Panc1 (cell line): Measurements from ENCODE around the gene RBM10. TPM values are rescaled to one million over a fixed set of nuclear protein-coding genes. Genes with fewer than 3 reads are reported as not detected.

ENCODE experiments used
- ATAC-seq: fragments of 200-7000 bp; cut with Tn5 transposase; 2 replicates; pipeline ENCODE4 v1.9.1; 2020; ENCODE audit warnings: mild to moderate bottlenecking, moderate library complexity
- BruUV-seq: library from RNA; stranded (reverse); fragments of 400-500 nt; replicated peaks from 2 replicates; lab custom pipeline; 2021; lab: Mats Ljungman, UMichigan
- CTCF ChIA-PET: fragments of 300-600 bp; sonication (Branson Sonifier 250); formaldehyde crosslinking; loops from one replicate; lab custom pipeline; 2022; ENCODE audit warnings: antibody characterized with exemption; lab: Charles Lee
- POLR2A ChIA-PET: fragments of 300-600 bp; sonication (Branson Sonifier 250); formaldehyde crosslinking; loops from one replicate; lab custom pipeline; 2022; ENCODE audit warnings: antibody characterized with exemption; lab: Charles Lee
- DNase-seq: peaks from one replicate; pipeline ENCODE4 v3.0.0-alpha.2; 2010; ENCODE audit warnings: low read depth, low spot score
- H3K27ac ChIP-seq: 2 replicates; pipeline ENCODE4 v1.5.1; 2011; ENCODE audit warnings: mild to moderate bottlenecking, low read length, inconsistent platforms
- H3K27me3 ChIP-seq: fragments of 200-500 bp; sonication (Bioruptor generic); 2 replicates; pipeline ENCODE4 v1.6.0; 2014; ENCODE audit warnings: low read length, inconsistent platforms; ENCODE audit not compliant: control insufficient read depth, insufficient read depth
- H3K36me3 ChIP-seq: fragments of 200-500 bp; sonication (Bioruptor generic); 2 replicates; pipeline ENCODE4 v1.5.1; 2014; ENCODE audit warnings: inconsistent platforms, mild to moderate bottlenecking, low read length, moderate library complexity; ENCODE audit not compliant: control insufficient read depth, insufficient read depth
- H3K4me1 ChIP-seq: 2 replicates; pipeline ENCODE4 v1.5.1; 2011; ENCODE audit warnings: inconsistent platforms, mild to moderate bottlenecking, low read length, moderate library complexity; ENCODE audit not compliant: control insufficient read depth, insufficient read depth
- H3K4me3 ChIP-seq, 2 experiments: 2 replicates each; pipeline ENCODE4 v1.5.1; 2011 to 2012; ENCODE audit warnings: low read depth in 2 of 2, low read length in 2 of 2, mild to moderate bottlenecking in 2 of 2, inconsistent platforms in 1 of 2, moderate library complexity in 1 of 2
- H3K9me3 ChIP-seq: fragments of 200-500 bp; sonication (Bioruptor generic); 2 replicates; pipeline ENCODE4 v1.5.1; 2014; ENCODE audit warnings: low read depth, mild to moderate bottlenecking, inconsistent platforms, low read length, moderate library complexity; ENCODE audit not compliant: control insufficient read depth, insufficient read depth
- CTCF ChIP-seq: fragments of 450-650 bp; IDR thresholded peaks from 2 replicates; pipeline ENCODE4 v1.5.1; 2017; ENCODE audit warnings: mild to moderate bottlenecking
- POLR2AphosphoS5 ChIP-seq: IDR thresholded peaks from 2 replicates; pipeline ENCODE4 v1.6.1; 2012; ENCODE audit warnings: mild to moderate bottlenecking, low read depth, low read length, moderate library complexity
- REST ChIP-seq, 2 experiments: IDR thresholded peaks; 2 replicates each; pipeline ENCODE4 v1.6.1; 2011 to 2012; ENCODE audit warnings: low read depth in 2 of 2, control low read depth in 1 of 2, low read length in 1 of 2, mild to moderate bottlenecking in 1 of 2, moderate library complexity in 1 of 2; ENCODE audit not compliant: insufficient read depth in 1 of 2
- SIN3A ChIP-seq: IDR thresholded peaks from 2 replicates; pipeline ENCODE4 v1.6.1; 2012; ENCODE audit warnings: low read depth, mild to moderate bottlenecking, low read length, moderate library complexity, borderline replicate concordance; ENCODE audit not compliant: insufficient read depth
- TCF7L2 ChIP-seq: IDR thresholded peaks from 2 replicates; pipeline ENCODE4 v1.6.1; 2011; ENCODE audit warnings: mild to moderate bottlenecking, low read depth, low read length, inconsistent platforms
- in situ Hi-C: cut with HindIII; loops from 2 replicates; pipeline ENCODE4 v1.10.0; 2016; ENCODE audit warnings: low sequenced_read_pairs, low pct_unique_long_range_greater_than_20kb
- intact Hi-C: fragments of 100-400 bp; cut with micrococcal nuclease; formaldehyde crosslinking; loops from one replicate; pipeline ENCODE4 v1.10.0; 2022; ENCODE audit not compliant: unreplicated experiment
- total RNA-seq: library from RNA; stranded (reverse); gene quantifications from one replicate; pipeline ENCODE4 v1.2.1, GENCODE V29; 2021; ENCODE audit not compliant: unreplicated experiment

Gene RBM10
- total RNA-seq, 1 experiment from 2014 or later: 47.1 TPM

GRCh38 chrX:47179221-47179927 lies 34.4 kb downstream of the RBM10 start:
- BruUV-seq: no TSS peak
- ATAC-seq (peak; percentile 56; the same call in 1 of the 2 replicates), DNase-seq (no peak)
- Histone ChIP-seq H3K4me3 (no peak overlapping the region), H3K27ac (no peak overlapping the region), H3K27me3 (no peaks in the 10 kb centered on the region), H3K4me1 (no peaks in the 10 kb centered on the region), H3K36me3 (peaks cover 5% of the 10 kb centered on the region), H3K9me3 (no peaks in the 10 kb centered on the region)
- intact Hi-C loops (no loop called here), in situ Hi-C loops (no loop called here)
- TF ChIP-seq TCF7L2: no peak
- no peak for TF ChIP-seq POLR2AphosphoS5
- no peak for TF ChIP-seq SIN3A
- no peak for TF ChIP-seq REST (IDR thresholded peaks at IDR 0.05; ENCODE audit: insufficient read depth in 1 of 2, low read depth in 2 of 2, low read length in 1 of 2)
- TF ChIP-seq CTCF: no peak
- ChIA-PET POLR2A (no interaction called here), CTCF (no interaction called here)

- no peaks in the 10 kb centered on the region for H3K4me1 ChIP-seq
- ATAC-seq: no peak
- in situ Hi-C loops: no loop called here
- no TSS peak for BruUV-seq
- no peaks in the 10 kb centered on the region for H3K9me3 ChIP-seq
- DNase-seq: no peak
- POLR2A ChIA-PET: no interaction called here
- H3K4me3 ChIP-seq: no peak overlapping the region
- intact Hi-C loops: no loop called here
- no peak overlapping the region for H3K27ac ChIP-seq
- peaks cover 4% of the 10 kb centered on the region for H3K36me3 ChIP-seq
- CTCF ChIA-PET: no interaction called here
- TF ChIP-seq SIN3A: no peak
- no peak for TF ChIP-seq POLR2AphosphoS5
- TF ChIP-seq CTCF: no peak
- no peak for TF ChIP-seq REST (IDR thresholded peaks at IDR 0.05; ENCODE audit: insufficient read depth in 1 of 2, low read depth in 2 of 2, low read length in 1 of 2)
- no peak for TF ChIP-seq TCF7L2
- H3K27me3 ChIP-seq: no peaks in the 10 kb centered on the region
These were observed 34.9 kb downstream of the RBM10 start for GRCh38 chrX:47179928-47180255.
